AG09309 (cell line): ENCODE measurements around the gene ZNF26.
A peak's percentile ranks its signal among the peaks of the same experiment; 100 is the strongest.

Experiments used
- DNase-seq: peaks from one replicate; pipeline ENCODE4 v3.0.0-alpha.2; 2010; ENCODE audit warnings: low read depth
- H3K4me3 ChIP-seq: 2 replicates; pipeline ENCODE4 v1.5.1; 2011; ENCODE audit warnings: mild to moderate bottlenecking, low read depth, low read length, moderate library complexity; ENCODE audit not compliant: control insufficient read depth
- TF ChIP-seq, protein P1 (sequence below): IDR thresholded peaks from 2 replicates; pipeline ENCODE4 v1.5.1; 2011; ENCODE audit warnings: mild to moderate bottlenecking, low read depth, low read length, inconsistent platforms; ENCODE audit not compliant: insufficient read depth, control insufficient read depth; ENCODE audit errors: missing control alignments

Gene ZNF26

DNA sequence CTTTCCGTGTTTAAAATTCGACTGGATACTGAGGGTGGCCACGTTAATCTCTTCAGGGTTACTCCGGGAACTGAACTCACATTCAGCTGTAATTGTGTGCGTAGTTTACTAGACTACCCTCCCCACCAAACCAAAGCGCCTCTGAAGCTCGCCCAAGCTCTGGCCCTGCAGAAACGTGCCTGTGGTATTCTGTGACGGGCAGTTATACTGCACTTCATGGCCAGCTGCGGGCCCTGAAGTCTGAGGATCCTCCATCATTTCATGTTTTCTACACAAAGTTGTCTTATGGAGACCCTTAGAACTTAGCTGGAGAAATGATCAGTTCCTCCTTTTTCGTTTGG lies 688 bp downstream of the ZNF26 start:
- H3K4me3 ChIP-seq, result peak overlapping the region; percentile 71
- no peak for DNase-seq
- TF ChIP-seq, protein P1, sequence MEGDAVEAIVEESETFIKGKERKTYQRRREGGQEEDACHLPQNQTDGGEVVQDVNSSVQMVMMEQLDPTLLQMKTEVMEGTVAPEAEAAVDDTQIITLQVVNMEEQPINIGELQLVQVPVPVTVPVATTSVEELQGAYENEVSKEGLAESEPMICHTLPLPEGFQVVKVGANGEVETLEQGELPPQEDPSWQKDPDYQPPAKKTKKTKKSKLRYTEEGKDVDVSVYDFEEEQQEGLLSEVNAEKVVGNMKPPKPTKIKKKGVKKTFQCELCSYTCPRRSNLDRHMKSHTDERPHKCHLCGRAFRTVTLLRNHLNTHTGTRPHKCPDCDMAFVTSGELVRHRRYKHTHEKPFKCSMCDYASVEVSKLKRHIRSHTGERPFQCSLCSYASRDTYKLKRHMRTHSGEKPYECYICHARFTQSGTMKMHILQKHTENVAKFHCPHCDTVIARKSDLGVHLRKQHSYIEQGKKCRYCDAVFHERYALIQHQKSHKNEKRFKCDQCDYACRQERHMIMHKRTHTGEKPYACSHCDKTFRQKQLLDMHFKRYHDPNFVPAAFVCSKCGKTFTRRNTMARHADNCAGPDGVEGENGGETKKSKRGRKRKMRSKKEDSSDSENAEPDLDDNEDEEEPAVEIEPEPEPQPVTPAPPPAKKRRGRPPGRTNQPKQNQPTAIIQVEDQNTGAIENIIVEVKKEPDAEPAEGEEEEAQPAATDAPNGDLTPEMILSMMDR, result no peak

DNA sequence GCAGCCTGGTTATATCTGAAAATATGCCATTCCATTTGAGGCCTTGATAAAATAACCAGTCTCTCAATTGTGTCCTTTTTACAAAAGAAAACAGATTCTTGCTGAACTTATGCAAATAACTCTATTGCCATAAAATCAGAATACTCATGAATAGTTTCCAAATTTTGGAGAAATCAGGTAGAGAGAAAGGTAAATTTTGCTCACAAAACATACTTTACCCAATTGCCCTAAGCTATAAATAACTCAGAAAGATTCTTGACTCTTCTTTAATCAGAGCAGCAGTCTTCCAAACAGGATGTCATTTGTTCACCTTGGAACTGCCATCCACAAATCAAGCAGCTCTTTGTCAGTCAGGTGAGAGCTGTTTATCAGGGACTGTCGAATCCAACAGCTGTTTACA lies 12.6 kb downstream of the ZNF26 start:
- no peak for DNase-seq
- no peak overlapping the region for H3K4me3 ChIP-seq
- TF ChIP-seq, protein P1, result no peak

DNA sequence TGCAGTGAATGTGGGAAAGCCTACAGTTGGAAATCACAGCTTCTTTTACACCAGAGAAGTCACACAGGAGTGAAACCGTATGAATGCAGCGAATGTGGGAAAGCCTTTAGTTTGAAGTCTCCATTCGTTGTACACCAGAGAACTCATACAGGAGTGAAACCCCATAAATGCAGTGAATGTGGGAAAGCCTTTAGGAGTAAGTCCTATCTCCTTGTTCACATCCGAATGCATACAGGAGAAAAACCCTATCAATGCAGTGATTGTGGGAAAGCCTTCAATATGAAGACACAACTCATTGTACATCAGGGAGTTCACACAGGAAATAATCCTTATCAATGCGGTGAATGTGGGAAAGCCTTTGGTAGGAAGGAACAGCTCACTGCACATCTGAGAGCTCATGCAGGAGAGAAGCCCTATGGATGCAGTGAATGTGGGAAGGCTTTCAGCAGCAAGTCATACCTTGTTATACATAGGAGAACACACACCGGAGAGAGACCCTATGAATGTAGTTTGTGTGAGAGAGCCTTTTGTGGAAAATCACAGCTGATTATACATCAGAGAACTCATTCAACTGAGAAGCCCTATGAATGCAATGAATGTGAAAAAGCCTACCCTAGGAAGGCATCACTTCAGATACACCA lies 24.6 kb downstream of the ZNF26 start:
- H3K4me3 ChIP-seq, result no peak overlapping the region
- TF ChIP-seq, protein P1, result no peak
- DNase-seq, result no peak

DNA sequence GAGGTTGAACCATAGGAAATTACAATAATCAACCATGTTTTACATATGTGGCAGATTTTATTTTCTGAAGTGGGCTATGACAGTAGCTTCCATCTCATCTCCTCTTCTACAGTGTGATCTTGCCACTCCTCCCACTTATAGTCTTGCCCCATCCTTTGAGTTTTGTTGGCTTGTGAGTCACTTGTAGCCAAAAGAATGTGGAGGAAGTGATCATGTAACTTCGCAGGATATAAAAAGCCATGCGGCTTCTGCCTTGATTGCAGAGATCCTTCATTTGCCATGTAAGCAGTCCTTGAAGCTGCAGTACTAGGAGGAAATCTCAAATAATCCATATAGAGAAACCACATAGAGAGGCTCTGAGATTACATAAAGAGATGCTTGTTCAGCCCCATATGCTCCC lies 37.4 kb downstream of the ZNF26 start:
- no peak overlapping the region for H3K4me3 ChIP-seq
- no peak for DNase-seq
- TF ChIP-seq, protein P1, result no peak

DNA sequence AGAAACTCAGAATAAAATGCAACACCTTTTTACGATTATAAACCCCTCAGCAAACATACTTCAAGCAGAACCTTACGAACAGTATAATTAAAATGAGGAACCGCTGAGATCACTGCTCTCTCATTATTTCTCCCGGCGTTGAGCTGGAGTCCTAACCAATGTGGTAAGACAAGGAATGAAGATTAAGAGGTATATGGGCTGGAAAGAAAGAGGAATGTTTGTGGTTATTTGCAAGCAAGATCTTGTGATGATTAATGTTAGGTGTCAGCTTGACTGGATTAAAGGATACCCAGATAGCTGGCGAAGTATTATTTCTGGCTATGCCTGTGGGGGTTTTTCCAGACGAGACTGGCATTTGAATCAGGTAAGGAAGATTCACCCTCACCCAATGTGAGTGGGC lies 40.8 kb downstream of the ZNF26 start:
- DNase-seq, result no peak
- H3K4me3 ChIP-seq, result no peak overlapping the region
- TF ChIP-seq, protein P1, result no peak

DNA sequence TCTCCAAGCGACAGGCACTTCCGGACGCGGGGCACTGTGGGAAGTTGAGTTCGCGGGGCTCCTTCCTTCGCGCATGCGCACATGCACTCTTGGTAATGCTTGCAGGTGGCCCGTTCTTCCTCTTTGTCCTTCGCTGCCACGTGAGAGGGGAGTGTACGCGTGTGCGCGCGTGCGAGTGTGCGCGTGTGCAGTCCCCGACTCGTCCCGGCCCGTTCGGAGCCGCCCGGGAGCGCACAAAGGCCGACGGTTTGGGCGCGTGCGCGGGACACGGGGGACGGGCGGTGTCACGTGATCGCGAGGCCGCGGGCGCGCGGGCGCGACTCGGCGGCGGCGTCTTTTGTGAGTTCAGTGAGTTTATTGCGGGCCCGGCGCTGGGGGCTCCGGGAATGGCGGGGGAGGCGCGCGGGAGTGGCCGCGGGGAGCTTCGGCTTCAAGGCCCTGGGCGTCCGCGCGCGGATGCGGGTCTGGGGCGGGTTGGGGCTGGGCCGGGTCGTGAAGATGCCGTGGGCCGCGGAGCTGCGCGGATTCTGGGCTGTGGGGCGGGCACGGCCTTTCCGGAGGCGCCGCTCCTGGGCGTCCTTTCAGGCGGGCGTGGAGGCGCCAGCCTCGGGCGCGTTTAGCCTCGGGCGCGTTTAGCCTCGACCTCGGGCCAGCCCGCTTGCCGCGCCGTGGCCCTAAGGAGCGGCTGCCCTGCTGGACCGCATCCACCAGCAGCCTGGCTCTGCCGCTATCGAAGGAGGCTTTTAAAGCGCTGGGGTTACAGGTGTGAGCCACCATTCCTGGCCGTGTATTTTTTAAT lies 51.2 kb downstream of the ZNF26 start, which contains the start of gene ZNF84:
ZNF84 (plus strand) TSS at position 303 of the 799 bp plus-strand sequence. CDS start 3,959 bp downstream, outside the sequence.
- TF ChIP-seq, protein P1, result no peak
- peak within 1 kb of the TSS; percentile 65 for H3K4me3 ChIP-seq
- peak; percentile 94 for DNase-seq
